ENCODE data around the gene ZBTB1.

The ZBTB1 gene

GRCh38 chr14:64504310-64504896 lies at the start of gene ZBTB1:
TSS of gene ZBTB1 (plus strand) at chr14:64504770. CDS start at chr14:64521505, 16,735 bp downstream.
- TF ChIP-seq, protein P1, sequence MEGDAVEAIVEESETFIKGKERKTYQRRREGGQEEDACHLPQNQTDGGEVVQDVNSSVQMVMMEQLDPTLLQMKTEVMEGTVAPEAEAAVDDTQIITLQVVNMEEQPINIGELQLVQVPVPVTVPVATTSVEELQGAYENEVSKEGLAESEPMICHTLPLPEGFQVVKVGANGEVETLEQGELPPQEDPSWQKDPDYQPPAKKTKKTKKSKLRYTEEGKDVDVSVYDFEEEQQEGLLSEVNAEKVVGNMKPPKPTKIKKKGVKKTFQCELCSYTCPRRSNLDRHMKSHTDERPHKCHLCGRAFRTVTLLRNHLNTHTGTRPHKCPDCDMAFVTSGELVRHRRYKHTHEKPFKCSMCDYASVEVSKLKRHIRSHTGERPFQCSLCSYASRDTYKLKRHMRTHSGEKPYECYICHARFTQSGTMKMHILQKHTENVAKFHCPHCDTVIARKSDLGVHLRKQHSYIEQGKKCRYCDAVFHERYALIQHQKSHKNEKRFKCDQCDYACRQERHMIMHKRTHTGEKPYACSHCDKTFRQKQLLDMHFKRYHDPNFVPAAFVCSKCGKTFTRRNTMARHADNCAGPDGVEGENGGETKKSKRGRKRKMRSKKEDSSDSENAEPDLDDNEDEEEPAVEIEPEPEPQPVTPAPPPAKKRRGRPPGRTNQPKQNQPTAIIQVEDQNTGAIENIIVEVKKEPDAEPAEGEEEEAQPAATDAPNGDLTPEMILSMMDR (IDR thresholded peaks at IDR 0.05) = no peak

- TF ChIP-seq, protein P1 (IDR thresholded peaks at IDR 0.05) = no peak
Measured at GRCh38 chr14:64459405-64460136, 45.0 kb upstream of the ZBTB1 start.

DNA sequence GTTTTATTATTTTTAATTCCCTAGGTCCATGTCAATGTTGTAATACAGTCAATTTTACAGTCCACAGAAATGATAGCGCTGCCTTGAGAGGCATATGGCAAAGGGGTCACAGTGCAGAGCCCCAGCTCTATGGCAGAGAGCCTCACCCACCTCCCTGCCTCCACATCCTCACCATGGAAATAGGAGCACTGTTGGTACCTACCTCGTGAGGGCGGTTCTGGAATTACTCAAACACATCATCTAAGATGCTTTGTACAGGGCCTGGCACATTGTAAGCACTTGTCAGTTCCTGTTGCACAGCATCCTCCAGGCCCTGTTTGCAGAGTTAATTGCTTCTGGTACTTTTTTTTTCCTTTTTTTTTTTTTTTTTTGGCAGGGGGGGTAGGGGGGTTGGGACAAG lies 43.3 kb upstream of the ZBTB1 start:
- TF ChIP-seq, protein P1 (IDR thresholded peaks at IDR 0.05) = no peak

GRCh38 chr14:64463195-64463594 lies 41.4 kb upstream of the ZBTB1 start:
- TF ChIP-seq, protein P1 (IDR thresholded peaks at IDR 0.05) = no peak

- TF ChIP-seq, protein P1 (IDR thresholded peaks at IDR 0.05) = no peak
Measured at GRCh38 chr14:64463873-64464272, 40.7 kb upstream of the ZBTB1 start.

DNA sequence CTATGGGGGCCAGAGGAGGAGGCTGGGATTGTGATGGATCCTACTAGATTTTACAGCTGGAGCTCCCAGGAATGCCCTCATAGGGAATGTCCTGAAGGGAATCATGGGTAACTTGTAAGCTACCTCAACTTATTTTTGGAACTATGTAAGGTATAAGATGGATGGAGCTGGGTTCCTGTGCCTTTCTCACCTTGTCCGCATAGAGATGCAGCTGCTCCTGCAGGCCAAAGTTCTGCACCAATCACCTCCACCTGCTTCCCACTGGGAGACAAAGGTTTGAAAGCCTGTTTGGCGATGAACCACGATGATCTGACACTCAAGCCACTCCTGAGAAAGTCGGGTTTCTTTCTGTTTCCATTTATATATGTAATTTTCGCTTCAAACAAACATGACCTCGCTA lies 39.9 kb upstream of the ZBTB1 start:
- TF ChIP-seq, protein P1 (IDR thresholded peaks at IDR 0.05) = no peak

GRCh38 chr14:64465191-64465822 lies 39.3 kb upstream of the ZBTB1 start, which contains the start of gene AKAP5:
TSS of gene AKAP5 (plus strand) at chr14:64465499. CDS start at chr14:64468395, 2,896 bp downstream.
- TF ChIP-seq, protein P1 (IDR thresholded peaks at IDR 0.05) = no peak

Measured in LNCAP (cell line).